HepG2 (cell line): ENCODE data around the gene RPS2. TPM values are rescaled to one million over a fixed set of nuclear protein-coding genes. Genes with fewer than 3 reads are reported as not detected.
A peak's percentile ranks its signal among the peaks of the same experiment; 100 is the strongest.

ENCODE experiments used
- AGO2 ChIP-seq: fragments of 200-400 bp; formaldehyde crosslinking; optimal IDR thresholded peaks from 2 replicates; pipeline ENCODE3; 2017; ENCODE audit warnings: mild to moderate bottlenecking, low read depth, low read length, moderate library complexity
- HNRNPK ChIP-seq: fragments of 200-400 bp; formaldehyde crosslinking; IDR thresholded peaks from 2 replicates; pipeline ENCODE4 v1.6.1; 2018; ENCODE audit warnings: low read length, low read depth, moderate library complexity, mild to moderate bottlenecking; ENCODE audit not compliant: poor library complexity, severe bottlenecking
- HOXA3 ChIP-seq: sonication (generic); formaldehyde crosslinking; IDR thresholded peaks from 2 replicates; pipeline ENCODE4 v1.5.0; 2020; ENCODE audit warnings: missing genetic modification reagents
- IKZF4 ChIP-seq: sonication (generic); formaldehyde crosslinking; IDR thresholded peaks from 2 replicates; pipeline ENCODE4 v1.5.1; 2020; ENCODE audit warnings: borderline replicate concordance, mild to moderate bottlenecking, low read depth, missing genetic modification reagents; ENCODE audit errors: not compliant biosample characterization
- JUN ChIP-seq: sonication (generic); formaldehyde crosslinking; IDR thresholded peaks from 2 replicates; pipeline ENCODE4 v1.4.0; 2020; ENCODE audit warnings: mild to moderate bottlenecking, missing genetic modification reagents
- MED8 ChIP-seq: sonication (generic); formaldehyde crosslinking; IDR thresholded peaks from 2 replicates; pipeline ENCODE4 v1.8.1; 2023; ENCODE audit warnings: mild to moderate bottlenecking, missing genetic modification reagents; ENCODE audit not compliant: insufficient replicate concordance
- MEIS1 ChIP-seq: sonication (generic); formaldehyde crosslinking; IDR thresholded peaks from 2 replicates; pipeline ENCODE4 v1.9.0; 2021; ENCODE audit warnings: mild to moderate bottlenecking, missing genetic modification reagents, moderate library complexity, borderline replicate concordance
- NR2C2 ChIP-seq: sonication (generic); formaldehyde crosslinking; IDR thresholded peaks from 2 replicates; pipeline ENCODE4 v1.4.0; 2020; ENCODE audit warnings: missing genetic modification reagents, mild to moderate bottlenecking, moderate library complexity, borderline replicate concordance
- POLR2A ChIP-seq, 2 experiments: IDR thresholded peaks; 2 replicates each; pipeline ENCODE4 v1.6.1; 2011; ENCODE audit warnings: low read depth in 2 of 2, low read length in 2 of 2, mild to moderate bottlenecking in 1 of 2, moderate library complexity in 1 of 2; ENCODE audit not compliant: insufficient read depth in 1 of 2
- POLR2AphosphoS5 ChIP-seq: IDR thresholded peaks from 2 replicates; pipeline ENCODE4 v1.6.1; 2012; ENCODE audit warnings: low read depth, low read length
- RBM39 ChIP-seq: fragments of 200-400 bp; formaldehyde crosslinking; IDR thresholded peaks from one replicate; pipeline ENCODE4 v1.6.1; 2018; ENCODE audit warnings: antibody characterized with exemption, mild to moderate bottlenecking, low read depth, low read length; ENCODE audit not compliant: poor library complexity, severe bottlenecking
- U2AF2 ChIP-seq: fragments of 200-400 bp; formaldehyde crosslinking; IDR thresholded peaks from 2 replicates; pipeline ENCODE4 v1.6.1; 2017; ENCODE audit warnings: low read depth, mild to moderate bottlenecking, low read length
- ZBTB3 ChIP-seq: sonication (generic); formaldehyde crosslinking; IDR thresholded peaks from 2 replicates; pipeline ENCODE4 v1.4.0; 2020; ENCODE audit warnings: low read depth, mild to moderate bottlenecking, moderate library complexity, missing genetic modification reagents, borderline replicate concordance
- ZNF543 ChIP-seq: sonication (generic); formaldehyde crosslinking; IDR thresholded peaks from 2 replicates; pipeline ENCODE4 v1.4.0; 2020; ENCODE audit warnings: mild to moderate bottlenecking, missing genetic modification reagents
- ZNF83 ChIP-seq: sonication (generic); formaldehyde crosslinking; IDR thresholded peaks from 2 replicates; pipeline ENCODE4 v1.4.0; 2020; ENCODE audit warnings: missing genetic modification reagents, mild to moderate bottlenecking, borderline replicate concordance
- polyA plus RNA-seq, 8 experiments: library from polyadenylated mRNA; depleted of rRNA in 3 of 8; stranded (reverse) in 7 of 8; unstranded in 1 of 8; fragments of >200 nt; fragmentation: Illumina TruSeq in 4 of 8; extraction: Trizol in 4 of 8; gene quantifications; 2 replicates each; pipeline versions ENCODE4 v1.2.1 to v1.2.3, GENCODE V29; 2011 to 2016; ENCODE audit warnings: low read depth in 4 of 8, missing spikeins in 1 of 8, mixed read lengths in 1 of 8; ENCODE audit not compliant: insufficient read depth in 1 of 8
- total RNA-seq, 5 experiments: library from RNA; depleted of rRNA; stranded (reverse); fragments of >200 nt; fragmentation: Illumina TruSeq; extraction: Trizol; gene quantifications; 2 replicates each; pipeline ENCODE4 v1.2.3, GENCODE V29; 2016; ENCODE audit warnings: low read depth in 1 of 5
- TF ChIP-seq, protein P1 (sequence below): sonication (generic); formaldehyde crosslinking; IDR thresholded peaks from 2 replicates; pipeline ENCODE4 v1.4.0; 2020; ENCODE audit warnings: missing genetic modification reagents
- TF ChIP-seq, protein P2 (sequence below): IDR thresholded peaks from 2 replicates; pipeline ENCODE4 v1.6.1; 2012; ENCODE audit warnings: inconsistent platforms
- TF ChIP-seq, protein P3 (sequence below): sonication (generic); formaldehyde crosslinking; IDR thresholded peaks from 2 replicates; pipeline ENCODE4 v1.5.0; 2020; ENCODE audit warnings: mild to moderate bottlenecking, missing genetic modification reagents
- TF ChIP-seq, protein P4 (sequence below): sonication (generic); formaldehyde crosslinking; IDR thresholded peaks from 2 replicates; pipeline ENCODE4 v1.4.0; 2020; ENCODE audit warnings: mild to moderate bottlenecking, missing genetic modification reagents

RPS2 gene
- total and polyA plus RNA-seq, 2 of the 13 experiments (the other 11 are each of a cell fraction or from before 2014, with no cell fraction given): 1,908 to 4,514 TPM

DNA sequence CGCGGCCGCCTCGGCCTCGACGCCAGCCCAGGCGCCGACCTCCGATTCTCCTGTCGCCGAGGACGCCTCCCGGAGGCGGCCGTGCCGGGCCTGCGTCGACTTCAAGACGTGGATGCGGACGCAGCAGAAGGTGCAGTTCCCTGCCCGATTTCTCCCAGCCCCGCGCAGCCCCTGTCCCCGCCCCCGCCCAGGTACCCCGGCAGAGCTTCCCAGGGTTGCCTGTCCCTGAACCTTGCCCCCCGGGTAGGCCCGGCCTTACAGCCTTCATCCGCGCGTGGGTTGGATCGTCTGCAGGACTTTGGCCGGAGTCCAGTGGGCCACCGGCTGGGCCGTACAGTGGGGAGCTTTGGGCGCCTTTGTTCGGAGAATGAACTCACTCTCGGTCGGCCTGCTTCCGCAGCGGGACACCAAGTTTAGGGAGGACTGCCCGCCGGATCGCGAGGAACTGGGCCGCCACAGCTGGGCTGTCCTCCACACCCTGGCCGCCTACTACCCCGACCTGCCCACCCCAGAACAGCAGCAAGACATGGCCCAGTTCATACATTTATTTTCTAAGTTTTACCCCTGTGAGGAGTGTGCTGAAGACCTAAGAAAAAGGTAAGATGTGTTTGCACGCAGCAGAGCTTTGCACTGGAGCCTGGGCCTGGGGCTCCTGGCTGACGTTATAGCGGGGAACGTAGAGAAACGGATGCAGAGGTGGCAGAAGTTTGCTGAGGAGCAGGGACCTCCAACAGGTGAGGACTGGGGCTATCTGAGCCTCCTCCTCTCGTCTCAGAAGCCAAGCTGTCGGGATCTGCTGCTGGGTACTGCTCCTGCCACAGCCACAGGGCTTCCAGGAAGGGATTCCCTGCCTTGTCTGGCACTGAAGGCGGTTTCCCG lies 20.0 kb upstream of the RPS2 start (continued):
- TF ChIP-seq, protein P1, sequence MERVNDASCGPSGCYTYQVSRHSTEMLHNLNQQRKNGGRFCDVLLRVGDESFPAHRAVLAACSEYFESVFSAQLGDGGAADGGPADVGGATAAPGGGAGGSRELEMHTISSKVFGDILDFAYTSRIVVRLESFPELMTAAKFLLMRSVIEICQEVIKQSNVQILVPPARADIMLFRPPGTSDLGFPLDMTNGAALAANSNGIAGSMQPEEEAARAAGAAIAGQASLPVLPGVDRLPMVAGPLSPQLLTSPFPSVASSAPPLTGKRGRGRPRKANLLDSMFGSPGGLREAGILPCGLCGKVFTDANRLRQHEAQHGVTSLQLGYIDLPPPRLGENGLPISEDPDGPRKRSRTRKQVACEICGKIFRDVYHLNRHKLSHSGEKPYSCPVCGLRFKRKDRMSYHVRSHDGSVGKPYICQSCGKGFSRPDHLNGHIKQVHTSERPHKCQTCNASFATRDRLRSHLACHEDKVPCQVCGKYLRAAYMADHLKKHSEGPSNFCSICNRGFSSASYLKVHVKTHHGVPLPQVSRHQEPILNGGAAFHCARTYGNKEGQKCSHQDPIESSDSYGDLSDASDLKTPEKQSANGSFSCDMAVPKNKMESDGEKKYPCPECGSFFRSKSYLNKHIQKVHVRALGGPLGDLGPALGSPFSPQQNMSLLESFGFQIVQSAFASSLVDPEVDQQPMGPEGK (CRISPR knock-in tag): 0 out of 2 replicates have a peak, but pooled peaks have one; percentile 21
- TF ChIP-seq AGO2 (peak; percentile 55), RBM39 (no peak), ZNF83 (CRISPR knock-in tag) (peak; percentile 76; the same call in 1 of the 2 replicates), ZBTB3 (CRISPR knock-in tag) (no peak; the same call in 1 of the 2 replicates), IKZF4 (CRISPR knock-in tag) (peak; percentile 16), MED8 (CRISPR knock-in tag) (no peak), MEIS1 (CRISPR knock-in tag) (0 out of 2 replicates have a peak, but pooled peaks have one; percentile 64), HNRNPK (peak; percentile 10), NR2C2 (peak; percentile 80), POLR2AphosphoS5 (peak; percentile 12), U2AF2 (no peak), POLR2A (IDR thresholded peaks at IDR 0.05; ENCODE audit: insufficient read depth in 1 of 2, low read depth in 2 of 2, low read length in 2 of 2) (peak in 1 of 2 experiments; percentile 5; a peak in 3 of 4 replicates), HOXA3 (CRISPR knock-in tag) (peak; percentile 28), JUN (CRISPR knock-in tag) (peak; percentile 38; the same call in 1 of the 2 replicates), ZNF543 (CRISPR knock-in tag) (no peak)
- TF ChIP-seq, protein P2, sequence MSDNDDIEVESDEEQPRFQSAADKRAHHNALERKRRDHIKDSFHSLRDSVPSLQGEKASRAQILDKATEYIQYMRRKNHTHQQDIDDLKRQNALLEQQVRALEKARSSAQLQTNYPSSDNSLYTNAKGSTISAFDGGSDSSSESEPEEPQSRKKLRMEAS: peak; percentile 17; the same call in 1 of the 2 replicates
- TF ChIP-seq, protein P3, sequence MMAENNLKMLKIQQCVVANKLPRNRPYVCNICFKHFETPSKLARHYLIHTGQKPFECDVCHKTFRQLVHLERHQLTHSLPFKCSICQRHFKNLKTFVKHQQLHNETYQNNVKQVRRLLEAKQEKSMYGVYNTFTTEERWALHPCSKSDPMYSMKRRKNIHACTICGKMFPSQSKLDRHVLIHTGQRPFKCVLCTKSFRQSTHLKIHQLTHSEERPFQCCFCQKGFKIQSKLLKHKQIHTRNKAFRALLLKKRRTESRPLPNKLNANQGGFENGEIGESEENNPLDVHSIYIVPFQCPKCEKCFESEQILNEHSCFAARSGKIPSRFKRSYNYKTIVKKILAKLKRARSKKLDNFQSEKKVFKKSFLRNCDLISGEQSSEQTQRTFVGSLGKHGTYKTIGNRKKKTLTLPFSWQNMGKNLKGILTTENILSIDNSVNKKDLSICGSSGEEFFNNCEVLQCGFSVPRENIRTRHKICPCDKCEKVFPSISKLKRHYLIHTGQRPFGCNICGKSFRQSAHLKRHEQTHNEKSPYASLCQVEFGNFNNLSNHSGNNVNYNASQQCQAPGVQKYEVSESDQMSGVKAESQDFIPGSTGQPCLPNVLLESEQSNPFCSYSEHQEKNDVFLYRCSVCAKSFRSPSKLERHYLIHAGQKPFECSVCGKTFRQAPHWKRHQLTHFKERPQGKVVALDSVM: peak; percentile 89
- TF ChIP-seq, protein P4, sequence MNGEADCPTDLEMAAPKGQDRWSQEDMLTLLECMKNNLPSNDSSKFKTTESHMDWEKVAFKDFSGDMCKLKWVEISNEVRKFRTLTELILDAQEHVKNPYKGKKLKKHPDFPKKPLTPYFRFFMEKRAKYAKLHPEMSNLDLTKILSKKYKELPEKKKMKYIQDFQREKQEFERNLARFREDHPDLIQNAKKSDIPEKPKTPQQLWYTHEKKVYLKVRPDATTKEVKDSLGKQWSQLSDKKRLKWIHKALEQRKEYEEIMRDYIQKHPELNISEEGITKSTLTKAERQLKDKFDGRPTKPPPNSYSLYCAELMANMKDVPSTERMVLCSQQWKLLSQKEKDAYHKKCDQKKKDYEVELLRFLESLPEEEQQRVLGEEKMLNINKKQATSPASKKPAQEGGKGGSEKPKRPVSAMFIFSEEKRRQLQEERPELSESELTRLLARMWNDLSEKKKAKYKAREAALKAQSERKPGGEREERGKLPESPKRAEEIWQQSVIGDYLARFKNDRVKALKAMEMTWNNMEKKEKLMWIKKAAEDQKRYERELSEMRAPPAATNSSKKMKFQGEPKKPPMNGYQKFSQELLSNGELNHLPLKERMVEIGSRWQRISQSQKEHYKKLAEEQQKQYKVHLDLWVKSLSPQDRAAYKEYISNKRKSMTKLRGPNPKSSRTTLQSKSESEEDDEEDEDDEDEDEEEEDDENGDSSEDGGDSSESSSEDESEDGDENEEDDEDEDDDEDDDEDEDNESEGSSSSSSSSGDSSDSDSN (CRISPR knock-in tag): peak; percentile 49; the same call in 1 of the 2 replicates
